HepG2 (cell line): Measurements from ENCODE around the gene SUN5. TPM values are rescaled to one million over a fixed set of nuclear protein-coding genes. Genes with fewer than 3 reads are reported as not detected.
A peak's percentile ranks its signal among the peaks of the same experiment; 100 is the strongest.

Experiments
- DNMT3B ChIP-seq: conservative IDR thresholded peaks from 2 replicates; pipeline ENCODE4 v1.6.1; 2016; ENCODE audit warnings: missing biosample characterization, control low read depth
- ELF4 ChIP-seq: sonication (generic); formaldehyde crosslinking; IDR thresholded peaks from 2 replicates; pipeline ENCODE4 v1.5.0; 2020; ENCODE audit warnings: missing genetic modification reagents, mild to moderate bottlenecking, moderate library complexity, borderline replicate concordance
- FIP1L1 ChIP-seq: fragments of 200-400 bp; formaldehyde crosslinking; IDR thresholded peaks from 2 replicates; pipeline ENCODE4 v1.6.1; 2018; ENCODE audit warnings: low read depth, mild to moderate bottlenecking, low read length, moderate library complexity, borderline replicate concordance; ENCODE audit not compliant: insufficient read depth
- GATA4 ChIP-seq: sonication (generic); IDR thresholded peaks from 2 replicates; pipeline ENCODE4 v1.6.1; 2016; ENCODE audit warnings: antibody characterized with exemption, low read depth, borderline replicate concordance
- KLF15 ChIP-seq: sonication (generic); formaldehyde crosslinking; IDR thresholded peaks from 2 replicates; pipeline ENCODE4 v1.8.1; 2023; ENCODE audit warnings: borderline replicate concordance, mild to moderate bottlenecking, inconsistent platforms, missing genetic modification reagents, mixed read lengths
- MED1 ChIP-seq: sonication (generic); formaldehyde crosslinking; IDR thresholded peaks from 2 replicates; pipeline ENCODE4 v1.4.0; 2020; ENCODE audit warnings: missing genetic modification reagents
- SOX13 ChIP-seq, 3 experiments: fragments of 450-650 bp in 1 of 3; sonication (generic) in 1 of 3; formaldehyde crosslinking in 1 of 3; IDR thresholded peaks in 2 of 3; conservative IDR thresholded peaks in 1 of 3; 2 replicates each; pipeline versions ENCODE4 v1.5.0 to v1.6.1; 2016 to 2020; ENCODE audit warnings: antibody characterized with exemption in 1 of 3, mild to moderate bottlenecking in 1 of 3, missing compliant biosample characterization in 1 of 3, missing genetic modification reagents in 1 of 3, moderate library complexity in 1 of 3
- SP1 ChIP-seq, 2 experiments: fragments of 450-650 bp in 1 of 2; sonication (generic) in 1 of 2; formaldehyde crosslinking in 1 of 2; IDR thresholded peaks; 2 replicates each; pipeline versions ENCODE4 v1.4.0 to v1.6.1; 2016 to 2020; ENCODE audit warnings: missing genetic modification reagents in 1 of 2
- TP53 ChIP-seq: sonication (generic); formaldehyde crosslinking; conservative IDR thresholded peaks from 2 replicates; pipeline ENCODE4 v1.4.0; 2020; ENCODE audit warnings: missing genetic modification reagents
- ZNF281 ChIP-seq: sonication (generic); formaldehyde crosslinking; IDR thresholded peaks from 2 replicates; pipeline ENCODE4 v1.4.0; 2020; ENCODE audit warnings: missing genetic modification reagents, borderline replicate concordance
- ZNF432 ChIP-seq: sonication (generic); formaldehyde crosslinking; IDR thresholded peaks from 2 replicates; pipeline ENCODE4 v1.5.0; 2020; ENCODE audit warnings: missing genetic modification reagents, mild to moderate bottlenecking, borderline replicate concordance
- ZNF674 ChIP-seq: sonication (generic); formaldehyde crosslinking; IDR thresholded peaks from 2 replicates; pipeline ENCODE4 v1.5.0; 2020; ENCODE audit warnings: low read depth, mild to moderate bottlenecking, missing genetic modification reagents
- ZNF883 ChIP-seq: sonication (generic); formaldehyde crosslinking; IDR thresholded peaks from 2 replicates; pipeline ENCODE4 v1.5.1; 2020; ENCODE audit warnings: mild to moderate bottlenecking, missing genetic modification reagents; ENCODE audit errors: not compliant biosample characterization
- polyA plus RNA-seq, 8 experiments: library from polyadenylated mRNA; depleted of rRNA in 3 of 8; stranded (reverse) in 7 of 8; unstranded in 1 of 8; fragments of >200 nt; fragmentation: Illumina TruSeq in 4 of 8; extraction: Trizol in 4 of 8; gene quantifications; 2 replicates each; pipeline versions ENCODE4 v1.2.1 to v1.2.3, GENCODE V29; 2011 to 2016; ENCODE audit warnings: low read depth in 4 of 8, missing spikeins in 1 of 8, mixed read lengths in 1 of 8; ENCODE audit not compliant: insufficient read depth in 1 of 8
- total RNA-seq, 5 experiments: library from RNA; depleted of rRNA; stranded (reverse); fragments of >200 nt; fragmentation: Illumina TruSeq; extraction: Trizol; gene quantifications; 2 replicates each; pipeline ENCODE4 v1.2.3, GENCODE V29; 2016; ENCODE audit warnings: low read depth in 1 of 5
- TF ChIP-seq, protein P1 (sequence below): sonication (generic); formaldehyde crosslinking; IDR thresholded peaks from 2 replicates; pipeline ENCODE4 v1.8.1; 2023; ENCODE audit warnings: missing genetic modification reagents, mild to moderate bottlenecking, borderline replicate concordance
- TF ChIP-seq, protein P2 (sequence below): sonication (generic); formaldehyde crosslinking; IDR thresholded peaks from 2 replicates; pipeline ENCODE4 v1.4.0; 2020; ENCODE audit warnings: mild to moderate bottlenecking, low read depth, missing genetic modification reagents
- TF ChIP-seq, protein P3 (sequence below): sonication (generic); formaldehyde crosslinking; IDR thresholded peaks from 2 replicates; pipeline ENCODE4 v1.5.1; 2020; ENCODE audit warnings: mild to moderate bottlenecking, missing genetic modification reagents, moderate library complexity
- TF ChIP-seq, protein P4 (sequence below): IDR thresholded peaks from 2 replicates; pipeline ENCODE4 v1.6.1; 2012; ENCODE audit warnings: low read depth, low read length, improper control_type of control experiment

Gene SUN5
- total and polyA plus RNA-seq, 2 of the 13 experiments (the other 11 are each of a cell fraction or from before 2014, with no cell fraction given) = not detected

DNA sequence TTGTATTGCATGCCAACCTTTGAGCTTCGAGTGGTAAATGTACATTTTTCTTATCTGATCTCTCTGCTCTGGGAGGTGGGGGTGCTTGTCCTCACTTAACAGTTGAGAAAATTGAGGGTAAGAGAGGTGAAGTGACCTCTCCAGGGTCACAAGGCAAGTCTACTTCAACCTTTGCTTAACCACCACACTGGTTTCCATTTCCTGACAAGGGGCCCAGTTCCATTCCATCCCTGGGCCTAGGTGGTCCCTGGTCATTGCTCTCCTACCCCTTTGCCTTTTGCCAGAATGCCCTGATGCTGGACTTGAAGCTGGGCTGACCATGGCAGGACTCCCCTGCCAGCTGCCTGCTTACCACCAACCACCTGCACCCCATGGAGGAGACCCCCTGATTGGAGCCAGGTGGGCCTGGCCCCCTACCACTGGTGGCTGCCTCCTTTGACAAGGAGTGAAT, 39.5 kb upstream of the SUN5 start (continued):
- TF ChIP-seq, protein P1, sequence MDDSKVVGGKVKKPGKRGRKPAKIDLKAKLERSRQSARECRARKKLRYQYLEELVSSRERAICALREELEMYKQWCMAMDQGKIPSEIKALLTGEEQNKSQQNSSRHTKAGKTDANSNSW (CRISPR knock-in tag) = no peak
- TF ChIP-seq ZNF674 = no peak
- TF ChIP-seq, protein P2, sequence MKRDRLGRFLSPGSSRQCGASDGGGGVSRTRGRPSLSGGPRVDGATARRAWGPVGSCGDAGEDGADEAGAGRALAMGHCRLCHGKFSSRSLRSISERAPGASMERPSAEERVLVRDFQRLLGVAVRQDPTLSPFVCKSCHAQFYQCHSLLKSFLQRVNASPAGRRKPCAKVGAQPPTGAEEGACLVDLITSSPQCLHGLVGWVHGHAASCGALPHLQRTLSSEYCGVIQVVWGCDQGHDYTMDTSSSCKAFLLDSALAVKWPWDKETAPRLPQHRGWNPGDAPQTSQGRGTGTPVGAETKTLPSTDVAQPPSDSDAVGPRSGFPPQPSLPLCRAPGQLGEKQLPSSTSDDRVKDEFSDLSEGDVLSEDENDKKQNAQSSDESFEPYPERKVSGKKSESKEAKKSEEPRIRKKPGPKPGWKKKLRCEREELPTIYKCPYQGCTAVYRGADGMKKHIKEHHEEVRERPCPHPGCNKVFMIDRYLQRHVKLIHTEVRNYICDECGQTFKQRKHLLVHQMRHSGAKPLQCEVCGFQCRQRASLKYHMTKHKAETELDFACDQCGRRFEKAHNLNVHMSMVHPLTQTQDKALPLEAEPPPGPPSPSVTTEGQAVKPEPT = no peak
- TF ChIP-seq ZNF281 (CRISPR knock-in tag) = peak; percentile 64; the same call in 1 of the 2 replicates
- TF ChIP-seq FIP1L1 = no peak
- no peak for TF ChIP-seq KLF15
- TF ChIP-seq, protein P3, sequence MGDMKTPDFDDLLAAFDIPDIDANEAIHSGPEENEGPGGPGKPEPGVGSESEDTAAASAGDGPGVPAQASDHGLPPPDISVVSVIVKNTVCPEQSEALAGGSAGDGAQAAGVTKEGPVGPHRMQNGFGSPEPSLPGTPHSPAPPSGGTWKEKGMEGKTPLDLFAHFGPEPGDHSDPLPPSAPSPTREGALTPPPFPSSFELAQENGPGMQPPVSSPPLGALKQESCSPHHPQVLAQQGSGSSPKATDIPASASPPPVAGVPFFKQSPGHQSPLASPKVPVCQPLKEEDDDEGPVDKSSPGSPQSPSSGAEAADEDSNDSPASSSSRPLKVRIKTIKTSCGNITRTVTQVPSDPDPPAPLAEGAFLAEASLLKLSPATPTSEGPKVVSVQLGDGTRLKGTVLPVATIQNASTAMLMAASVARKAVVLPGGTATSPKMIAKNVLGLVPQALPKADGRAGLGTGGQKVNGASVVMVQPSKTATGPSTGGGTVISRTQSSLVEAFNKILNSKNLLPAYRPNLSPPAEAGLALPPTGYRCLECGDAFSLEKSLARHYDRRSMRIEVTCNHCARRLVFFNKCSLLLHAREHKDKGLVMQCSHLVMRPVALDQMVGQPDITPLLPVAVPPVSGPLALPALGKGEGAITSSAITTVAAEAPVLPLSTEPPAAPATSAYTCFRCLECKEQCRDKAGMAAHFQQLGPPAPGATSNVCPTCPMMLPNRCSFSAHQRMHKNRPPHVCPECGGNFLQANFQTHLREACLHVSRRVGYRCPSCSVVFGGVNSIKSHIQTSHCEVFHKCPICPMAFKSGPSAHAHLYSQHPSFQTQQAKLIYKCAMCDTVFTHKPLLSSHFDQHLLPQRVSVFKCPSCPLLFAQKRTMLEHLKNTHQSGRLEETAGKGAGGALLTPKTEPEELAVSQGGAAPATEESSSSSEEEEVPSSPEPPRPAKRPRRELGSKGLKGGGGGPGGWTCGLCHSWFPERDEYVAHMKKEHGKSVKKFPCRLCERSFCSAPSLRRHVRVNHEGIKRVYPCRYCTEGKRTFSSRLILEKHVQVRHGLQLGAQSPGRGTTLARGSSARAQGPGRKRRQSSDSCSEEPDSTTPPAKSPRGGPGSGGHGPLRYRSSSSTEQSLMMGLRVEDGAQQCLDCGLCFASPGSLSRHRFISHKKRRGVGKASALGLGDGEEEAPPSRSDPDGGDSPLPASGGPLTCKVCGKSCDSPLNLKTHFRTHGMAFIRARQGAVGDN = 0 out of 2 replicates have a peak, but pooled peaks have one; percentile 30
- no peak for TF ChIP-seq ZNF432 (CRISPR knock-in tag)
- no peak for TF ChIP-seq SP1 (IDR thresholded peaks at IDR 0.05)
- TF ChIP-seq SP1 (CRISPR knock-in tag; IDR thresholded peaks at IDR 0.05) = no peak
- no peak for TF ChIP-seq TP53
- no peak for TF ChIP-seq DNMT3B (CRISPR knock-in tag)
- no peak for TF ChIP-seq ELF4 (CRISPR knock-in tag)
- no peak for TF ChIP-seq SOX13 (IDR thresholded peaks at IDR 0.05)
- peak in 1 of 2 experiments; percentile 88; a peak in 1 of 4 replicates for TF ChIP-seq SOX13 (CRISPR knock-in tag; conservative IDR thresholded peaks at IDR 0.05 in 1 of 2, IDR thresholded peaks at IDR 0.05 in 1 of 2)
- TF ChIP-seq ZNF883 (CRISPR knock-in tag) = no peak
- TF ChIP-seq, protein P4, sequence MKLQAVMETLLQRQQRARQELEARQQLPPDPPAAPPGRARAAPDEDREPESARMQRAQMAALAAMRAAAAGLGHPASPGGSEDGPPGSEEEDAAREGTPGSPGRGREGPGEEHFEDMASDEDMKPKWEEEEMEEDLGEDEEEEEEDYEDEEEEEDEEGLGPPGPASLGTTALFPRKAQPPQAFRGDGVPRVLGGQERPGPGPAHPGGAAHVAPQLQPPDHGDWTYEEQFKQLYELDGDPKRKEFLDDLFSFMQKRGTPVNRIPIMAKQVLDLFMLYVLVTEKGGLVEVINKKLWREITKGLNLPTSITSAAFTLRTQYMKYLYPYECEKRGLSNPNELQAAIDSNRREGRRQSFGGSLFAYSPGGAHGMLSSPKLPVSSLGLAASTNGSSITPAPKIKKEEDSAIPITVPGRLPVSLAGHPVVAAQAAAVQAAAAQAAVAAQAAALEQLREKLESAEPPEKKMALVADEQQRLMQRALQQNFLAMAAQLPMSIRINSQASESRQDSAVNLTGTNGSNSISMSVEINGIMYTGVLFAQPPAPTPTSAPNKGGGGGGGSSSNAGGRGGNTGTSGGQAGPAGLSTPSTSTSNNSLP = peak; percentile 61; the same call in 1 of the 2 replicates
- 0 out of 2 replicates have a peak, but pooled peaks have one; percentile 53 for TF ChIP-seq GATA4
- peak; percentile 84 for TF ChIP-seq MED1 (CRISPR knock-in tag)
